ENCODE data around the gene ITIH5.

- TF ChIP-seq EZH2 (IDR thresholded peaks at IDR 0.05) (no peak), POLR2AphosphoS5 (IDR thresholded peaks at IDR 0.05; ENCODE audit: borderline replicate concordance, low read depth, low read length) (no peak)
Measured at GRCh38 chr10:7560519-7560918, 106.2 kb downstream of the ITIH5 start.
